HUES48 (cell line): ENCODE results near the gene CTTNBP2.
A peak's percentile ranks its signal among the peaks of the same experiment; 100 is the strongest.

Source experiments
- H3K27ac ChIP-seq: one replicate; pipeline ENCODE4 v1.7.0; 2013; ENCODE audit warnings: low read depth, low read length, inconsistent platforms
- H3K27me3 ChIP-seq: 2 replicates; pipeline ENCODE4 v1.6.1; 2013; ENCODE audit warnings: mild to moderate bottlenecking, low read length; ENCODE audit not compliant: control insufficient read depth, insufficient read depth
- H3K36me3 ChIP-seq: 2 replicates; pipeline ENCODE4 v1.6.1; 2013; ENCODE audit warnings: low read length; ENCODE audit not compliant: control insufficient read depth, insufficient read depth
- H3K4me1 ChIP-seq: 2 replicates; pipeline ENCODE4 v1.6.1; 2013; ENCODE audit warnings: mild to moderate bottlenecking, low read length; ENCODE audit not compliant: control insufficient read depth, insufficient read depth
- H3K4me3 ChIP-seq: 2 replicates; pipeline ENCODE4 v1.5.1; 2013; ENCODE audit warnings: mild to moderate bottlenecking, low read depth, low read length
- H3K9ac ChIP-seq: 2 replicates; pipeline ENCODE4 v1.6.1; 2013; ENCODE audit warnings: mild to moderate bottlenecking, low read depth, low read length, moderate library complexity
- H3K9me3 ChIP-seq: 2 replicates; pipeline ENCODE4 v1.6.1; 2013; ENCODE audit warnings: low read length; ENCODE audit not compliant: control insufficient read depth, insufficient read depth

The CTTNBP2 gene

DNA sequence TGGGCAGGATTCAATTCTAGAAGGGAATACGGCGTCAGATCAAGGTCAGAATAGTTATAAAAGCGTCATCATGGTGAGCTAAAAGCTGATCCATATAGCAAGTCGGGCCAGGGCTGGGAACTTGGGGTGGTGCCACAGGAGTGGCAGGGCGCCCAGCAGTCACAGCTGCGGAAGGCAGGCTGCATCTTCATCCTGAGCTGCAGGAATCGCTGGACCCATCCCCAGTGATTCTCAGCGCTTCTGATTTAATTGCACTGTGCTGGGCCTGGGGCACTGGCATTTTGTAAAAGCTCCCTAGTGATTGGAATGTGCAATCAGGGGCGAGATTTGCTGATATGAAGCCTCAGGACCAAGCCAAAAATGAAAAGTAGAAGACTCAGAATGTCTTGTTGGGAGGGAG, 135.3 kb downstream of the CTTNBP2 start:
- Histone ChIP-seq H3K36me3 (peaks cover 73% of the 10 kb centered on the region), H3K27me3 (no peaks in the 10 kb centered on the region), H3K9me3 (no peaks in the 10 kb centered on the region), H3K27ac (no peak overlapping the region), H3K4me3 (no peak overlapping the region), H3K4me1 (no peaks in the 10 kb centered on the region), H3K9ac (no peak overlapping the region)

DNA sequence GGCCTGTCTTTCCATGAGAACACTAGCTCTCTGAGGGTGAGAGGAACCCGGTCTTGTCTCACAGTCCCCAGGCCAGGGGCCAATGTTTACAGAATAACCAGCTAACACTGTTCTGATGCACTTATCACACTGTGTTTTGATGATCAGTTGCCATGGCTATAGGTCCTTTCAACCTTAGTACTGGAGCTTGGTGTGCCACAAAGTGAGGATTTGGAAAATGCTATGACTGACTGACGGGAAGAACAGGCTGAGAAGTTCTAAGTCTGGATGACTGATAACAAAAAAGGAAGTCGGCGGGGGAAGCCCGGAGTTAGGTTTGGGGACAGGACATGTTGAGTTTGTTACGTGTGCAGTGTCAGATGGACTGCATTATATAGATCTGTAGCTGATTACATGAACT, 141.8 kb downstream of the CTTNBP2 start:
- H3K4me3 ChIP-seq: no peak overlapping the region
- H3K27me3 ChIP-seq: no peaks in the 10 kb centered on the region
- no peak overlapping the region for H3K9ac ChIP-seq
- H3K36me3 ChIP-seq: peaks cover 49% of the 10 kb centered on the region
- 0 out of 2 replicates have a peak, but pooled peaks cover 5% of the 10 kb centered on the region for H3K4me1 ChIP-seq
- no peak overlapping the region for H3K27ac ChIP-seq
- no peaks in the 10 kb centered on the region for H3K9me3 ChIP-seq

DNA sequence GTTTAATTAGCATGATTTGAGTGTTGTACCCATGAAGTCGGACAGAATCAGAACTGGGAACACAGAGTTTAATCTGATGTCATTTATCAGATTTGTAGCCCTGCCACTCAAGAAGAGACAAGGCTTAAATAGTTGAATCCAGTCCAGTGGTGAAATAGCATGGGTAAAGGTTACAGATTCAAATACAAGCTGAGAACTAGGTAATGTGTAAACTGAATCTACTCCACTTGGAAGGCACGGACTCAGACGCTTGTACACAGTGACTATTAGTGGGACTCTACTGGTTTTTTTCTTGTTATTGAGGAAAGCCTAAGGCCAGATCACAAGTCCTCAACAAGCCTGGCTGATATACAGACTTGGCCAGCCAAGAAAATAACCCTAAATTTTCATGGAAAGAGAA, 142.9 kb downstream of the CTTNBP2 start:
- Histone ChIP-seq H3K9me3 (no peaks in the 10 kb centered on the region), H3K9ac (no peak overlapping the region), H3K27ac (no peak overlapping the region), H3K4me3 (no peak overlapping the region), H3K4me1 (0 out of 2 replicates have a peak, but pooled peaks cover 5% of the 10 kb centered on the region), H3K36me3 (peaks cover 43% of the 10 kb centered on the region), H3K27me3 (no peaks in the 10 kb centered on the region)

DNA sequence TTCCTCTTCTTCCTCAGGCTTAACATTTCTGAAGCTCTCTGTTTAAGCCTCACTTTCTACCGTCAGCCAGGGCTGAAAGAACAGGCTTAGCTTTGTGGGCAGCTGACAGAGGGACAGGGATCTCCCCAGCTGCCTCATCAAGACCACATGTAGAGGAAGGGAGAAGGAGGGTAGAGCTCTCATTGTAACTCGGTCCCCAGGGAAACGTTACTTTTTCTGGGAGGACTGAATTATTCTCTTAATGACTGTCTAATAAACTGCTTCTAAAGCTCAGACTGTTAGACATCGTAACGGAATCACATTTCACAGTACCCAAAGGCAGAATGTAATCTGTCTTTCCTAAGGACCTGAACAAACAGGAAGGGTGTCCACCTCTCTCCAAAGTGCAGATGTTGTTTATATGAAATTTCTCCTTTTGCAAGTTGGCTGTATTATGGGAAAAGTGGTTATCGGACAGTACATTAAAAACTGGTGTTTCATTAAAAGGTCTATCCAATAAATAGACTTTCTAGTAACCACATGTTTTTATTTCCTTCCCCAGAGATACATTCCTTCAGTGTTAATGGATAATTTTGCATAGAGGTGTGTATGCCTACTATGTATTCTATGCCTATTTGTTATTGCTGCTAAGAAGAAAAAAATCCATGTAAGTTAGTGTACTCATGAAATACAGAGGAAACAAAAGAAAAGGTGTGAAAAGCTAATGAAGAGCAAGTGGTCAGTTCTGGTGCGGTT, 144.2 kb downstream of the CTTNBP2 start:
- no peak overlapping the region for H3K4me3 ChIP-seq
- no peak overlapping the region for H3K27ac ChIP-seq
- 0 out of 2 replicates have a peak, but pooled peaks cover 5% of the 10 kb centered on the region for H3K4me1 ChIP-seq
- H3K9ac ChIP-seq: no peak overlapping the region
- no peaks in the 10 kb centered on the region for H3K27me3 ChIP-seq
- H3K36me3 ChIP-seq: peaks cover 39% of the 10 kb centered on the region
- no peaks in the 10 kb centered on the region for H3K9me3 ChIP-seq

DNA sequence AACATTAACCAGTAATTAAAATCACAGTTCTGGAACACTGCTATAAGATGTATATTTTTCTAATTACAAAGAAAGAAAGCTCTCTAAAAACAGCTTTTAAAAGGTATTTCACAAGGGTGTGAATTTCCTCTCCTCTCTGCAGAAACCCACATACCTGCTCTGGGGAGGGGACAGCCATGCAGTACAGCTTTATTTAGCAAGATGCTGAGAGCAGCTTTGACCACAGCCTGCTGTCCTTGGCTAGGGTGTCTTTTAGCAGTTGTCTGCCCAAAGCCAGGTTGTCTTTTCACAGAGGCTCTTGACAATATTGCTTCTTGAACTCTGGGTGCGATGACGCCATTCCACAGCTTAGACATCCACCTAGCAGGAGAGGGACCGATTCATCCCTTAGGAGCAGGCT, 148.3 kb downstream of the CTTNBP2 start:
- Histone ChIP-seq H3K9ac (no peak overlapping the region), H3K36me3 (peaks cover 35% of the 10 kb centered on the region)

DNA sequence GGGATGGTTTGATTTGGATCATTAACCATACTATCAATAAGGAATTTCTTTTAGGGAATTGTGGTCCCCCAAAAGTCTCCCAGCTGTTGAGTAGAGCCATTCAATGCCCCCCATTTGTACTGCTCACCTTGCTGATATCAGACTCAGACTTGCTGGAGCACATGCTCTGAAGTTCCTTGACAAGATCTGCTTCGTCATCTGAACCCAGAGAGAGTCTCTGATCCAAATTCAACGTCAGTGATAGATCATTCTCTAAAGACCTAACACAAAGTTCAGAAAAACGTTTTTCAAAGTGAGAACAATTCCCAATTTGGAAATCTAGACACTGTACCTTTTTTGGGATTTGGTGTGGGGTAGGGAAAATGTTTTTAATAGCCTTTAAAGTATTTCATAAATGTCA, 153.9 kb downstream of the CTTNBP2 start:
- Histone ChIP-seq H3K9me3 (no peaks in the 10 kb centered on the region), H3K27ac (no peak overlapping the region), H3K4me3 (no peak overlapping the region), H3K9ac (no peak overlapping the region), H3K4me1 (peaks cover 3% of the 10 kb centered on the region), H3K36me3 (peaks cover 55% of the 10 kb centered on the region), H3K27me3 (no peaks in the 10 kb centered on the region)

More for the DNA sequence above, 148.3 kb downstream of the CTTNBP2 start:
- Histone ChIP-seq H3K4me3 (no peak overlapping the region), H3K27me3 (no peaks in the 10 kb centered on the region), H3K9me3 (no peaks in the 10 kb centered on the region), H3K4me1 (no peaks in the 10 kb centered on the region), H3K27ac (no peak overlapping the region)

DNA sequence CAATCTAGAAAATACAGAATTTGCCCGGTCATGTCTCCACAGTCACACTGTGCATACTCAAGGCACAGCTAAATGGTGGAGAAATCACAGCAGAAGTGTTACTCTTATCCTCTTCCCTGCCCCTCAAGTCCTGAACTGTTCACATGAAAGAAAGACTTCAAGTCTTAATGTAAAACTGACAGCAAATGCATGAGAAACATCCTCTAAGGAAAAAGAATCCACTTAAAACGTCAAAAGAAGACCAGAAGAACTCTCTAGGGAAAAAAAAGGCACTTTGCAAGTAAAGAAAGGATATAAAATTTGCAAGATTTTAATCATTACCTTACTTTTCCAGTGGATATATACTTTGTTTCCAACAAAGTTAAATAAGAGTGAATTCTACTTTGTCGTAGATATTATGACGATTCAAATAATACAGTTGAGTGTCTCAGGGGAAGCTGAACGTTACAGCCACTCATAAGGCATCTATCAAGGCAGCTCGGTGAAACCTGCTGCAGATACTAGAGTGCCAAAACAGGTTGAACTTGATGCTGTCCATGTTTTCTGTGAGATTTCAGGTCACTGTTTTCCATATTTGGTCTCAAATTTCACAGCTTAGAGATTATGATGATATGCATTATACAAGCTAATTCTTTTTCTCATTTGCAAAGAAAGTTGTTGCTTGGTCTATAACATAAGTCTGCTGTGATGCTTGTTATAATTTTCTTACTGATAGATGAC, 155.0 kb downstream of the CTTNBP2 start:
- no peak overlapping the region for H3K9ac ChIP-seq
- H3K4me3 ChIP-seq: no peak overlapping the region

DNA sequence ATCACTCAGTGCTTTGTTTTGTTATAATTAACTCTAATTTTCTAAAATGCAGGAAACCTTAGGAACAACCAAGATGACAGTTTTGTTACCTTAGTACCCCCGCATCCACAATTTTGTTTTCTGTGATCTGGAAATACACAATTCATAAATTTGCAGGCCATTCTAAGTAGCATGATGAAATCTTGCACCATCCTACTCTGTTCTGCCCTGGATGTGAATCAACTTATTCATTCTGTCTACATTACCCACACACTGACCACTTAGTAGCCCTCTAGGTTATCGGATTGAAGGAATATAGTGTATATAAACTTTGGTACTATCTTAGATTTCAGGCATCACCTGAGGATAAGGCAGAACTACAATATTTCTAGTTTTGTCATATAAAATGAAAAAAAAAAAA, 155.9 kb downstream of the CTTNBP2 start:
- no peaks in the 10 kb centered on the region for H3K9me3 ChIP-seq
- H3K36me3 ChIP-seq: peaks cover 48% of the 10 kb centered on the region
- H3K4me3 ChIP-seq: no peak overlapping the region
- H3K4me1 ChIP-seq: peaks cover 3% of the 10 kb centered on the region
- H3K9ac ChIP-seq: no peak overlapping the region
- no peak overlapping the region for H3K27ac ChIP-seq
- H3K27me3 ChIP-seq: no peaks in the 10 kb centered on the region

More for the DNA sequence above, 155.0 kb downstream of the CTTNBP2 start:
- Histone ChIP-seq H3K27me3 (no peaks in the 10 kb centered on the region), H3K27ac (no peak overlapping the region), H3K9me3 (no peaks in the 10 kb centered on the region), H3K4me1 (peaks cover 3% of the 10 kb centered on the region), H3K36me3 (peaks cover 48% of the 10 kb centered on the region)

DNA sequence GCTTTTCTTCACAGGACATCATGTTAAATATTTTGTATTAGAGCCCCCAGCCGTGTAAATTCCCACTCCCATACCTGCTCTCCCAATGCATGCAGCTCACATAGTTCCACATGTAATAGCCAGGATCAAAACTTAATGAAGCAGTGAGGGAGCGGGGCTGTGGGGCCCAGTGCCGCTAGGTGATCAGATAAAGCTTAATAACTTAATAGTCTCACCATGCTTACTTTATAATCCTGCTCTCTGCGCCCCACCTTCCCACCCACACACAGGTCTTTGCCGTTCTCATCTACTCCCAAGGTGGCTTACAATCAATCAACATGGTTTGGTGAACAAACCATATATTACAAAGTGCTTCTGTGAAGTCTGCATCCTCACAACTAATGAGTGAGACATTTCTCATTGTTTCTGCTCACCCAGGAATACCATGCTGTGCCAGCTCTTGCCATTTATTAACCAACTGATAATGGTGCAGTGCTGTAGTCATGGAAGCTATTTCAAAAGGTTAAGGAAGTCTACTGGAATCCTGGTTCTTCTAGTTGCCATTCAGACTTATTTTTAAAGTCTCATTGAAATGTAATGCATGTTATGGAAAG, 156.4 kb downstream of the CTTNBP2 start:
- H3K4me1 ChIP-seq: peaks cover 3% of the 10 kb centered on the region
- H3K4me3 ChIP-seq: no peak overlapping the region
- H3K27me3 ChIP-seq: no peaks in the 10 kb centered on the region
- no peak overlapping the region for H3K9ac ChIP-seq
- H3K27ac ChIP-seq: no peak overlapping the region
- H3K9me3 ChIP-seq: no peaks in the 10 kb centered on the region
- H3K36me3 ChIP-seq: peaks cover 48% of the 10 kb centered on the region

DNA sequence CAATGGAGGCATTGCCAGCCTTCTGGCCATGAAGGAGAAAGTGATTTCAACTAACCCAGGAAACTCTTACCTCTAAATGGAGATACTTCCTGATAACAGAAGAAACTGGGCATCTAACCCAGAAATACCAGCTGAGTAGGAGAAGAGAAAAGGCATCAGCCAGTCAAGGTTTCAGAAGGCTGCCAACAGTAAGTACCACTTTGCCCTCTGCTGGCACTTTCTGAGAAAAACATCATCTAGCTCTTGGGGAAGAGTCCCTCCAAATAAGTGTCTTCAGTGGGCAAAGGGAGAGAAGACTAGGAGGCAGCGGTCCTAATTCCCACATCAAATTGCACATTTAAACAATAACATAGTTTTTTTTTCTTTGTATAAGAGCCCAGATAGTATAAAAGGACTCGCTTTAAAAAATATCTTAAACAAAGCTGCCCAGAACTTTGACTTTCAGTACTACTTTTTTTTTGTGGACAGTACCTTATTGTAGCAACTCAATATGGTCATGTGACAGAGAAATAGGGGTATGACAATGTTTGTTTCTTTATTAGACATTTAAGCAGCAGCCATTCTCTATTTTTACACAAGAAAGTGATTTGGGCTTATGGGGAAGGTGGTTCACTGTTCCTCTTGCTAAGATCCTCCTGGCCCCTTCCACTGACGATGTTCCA, 157.3 kb downstream of the CTTNBP2 start:
- no peak overlapping the region for H3K4me3 ChIP-seq
- H3K27me3 ChIP-seq: no peaks in the 10 kb centered on the region
- peaks cover 3% of the 10 kb centered on the region for H3K4me1 ChIP-seq
- H3K9me3 ChIP-seq: no peaks in the 10 kb centered on the region
- H3K9ac ChIP-seq: no peak overlapping the region
- H3K27ac ChIP-seq: peak overlapping the region; percentile 32
- peaks cover 44% of the 10 kb centered on the region for H3K36me3 ChIP-seq
